GM21528 (cell line): ENCODE data around the gene BANF2.

ENCODE experiments used
- ATAC-seq: cut with Tn5 transposase; IDR thresholded peaks from one replicate; pipeline ENCODE4 v1.9.1; 2021; ENCODE audit warnings: mild to moderate bottlenecking, moderate library complexity; ENCODE audit not compliant: unreplicated experiment, low FRiP score

BANF2 gene

GRCh38 chr20:17732907-17733521, 33.2 kb downstream of the BANF2 start:
- no peak for ATAC-seq

GRCh38 chr20:17733767-17734304, 34.1 kb downstream of the BANF2 start:
- ATAC-seq, result no peak

- no peak for ATAC-seq
These were observed 34.6 kb downstream of the BANF2 start for GRCh38 chr20:17734374-17734773.

GRCh38 chr20:17735206-17735804, 35.5 kb downstream of the BANF2 start:
- no peak for ATAC-seq

GRCh38 chr20:17735959-17736621, 36.3 kb downstream of the BANF2 start:
- no peak for ATAC-seq

- ATAC-seq, result no peak
These were observed 38.4 kb downstream of the BANF2 start for GRCh38 chr20:17738154-17738553.

- ATAC-seq, result no peak
These were observed 41.5 kb downstream of the BANF2 start for GRCh38 chr20:17741220-17741619.

- no peak for ATAC-seq
These were observed 43.0 kb downstream of the BANF2 start for GRCh38 chr20:17742731-17743130.

- ATAC-seq, result no peak
These were observed 43.9 kb downstream of the BANF2 start for GRCh38 chr20:17743677-17744076.

- ATAC-seq, result no peak
These were observed 47.7 kb downstream of the BANF2 start for GRCh38 chr20:17747431-17747846.

- ATAC-seq, result no peak
These were observed 48.5 kb downstream of the BANF2 start for GRCh38 chr20:17748279-17748678.

- ATAC-seq, result no peak
These were observed 49.8 kb downstream of the BANF2 start for GRCh38 chr20:17749626-17749977.

GRCh38 chr20:17749978-17750721, 50.4 kb downstream of the BANF2 start:
- no peak for ATAC-seq

GRCh38 chr20:17750722-17751045, 50.9 kb downstream of the BANF2 start:
- ATAC-seq, result no peak

- ATAC-seq, result no peak
These were observed 51.9 kb downstream of the BANF2 start for GRCh38 chr20:17751640-17752039.

GRCh38 chr20:17752459-17752858, 52.7 kb downstream of the BANF2 start:
- ATAC-seq, result no peak

- no peak for ATAC-seq
These were observed 53.8 kb downstream of the BANF2 start for GRCh38 chr20:17753516-17753915.

GRCh38 chr20:17756529-17756928, 56.8 kb downstream of the BANF2 start:
- ATAC-seq, result no peak

- no peak for ATAC-seq
These were observed 57.7 kb downstream of the BANF2 start for GRCh38 chr20:17757496-17757895.

GRCh38 chr20:17758010-17758409, 58.2 kb downstream of the BANF2 start:
- ATAC-seq, result no peak

GRCh38 chr20:17758512-17758911, 58.7 kb downstream of the BANF2 start:
- ATAC-seq, result no peak
